DOHH2 (cell line): ENCODE measurements around the gene MEF2A.

Experiments
- CTCF ChIP-seq: fragments of 200-600 bp; sonication (generic); IDR thresholded peaks from one replicate; pipeline ENCODE4 v1.5.1; 2014; ENCODE audit warnings: antibody characterized with exemption, mild to moderate bottlenecking, low read depth, low read length; ENCODE audit not compliant: poor library complexity, severe bottlenecking
- EZH2phosphoT487 ChIP-seq: fragments of 200-600 bp; sonication (generic); IDR thresholded peaks from 2 replicates; pipeline ENCODE4 v1.6.1; 2017; ENCODE audit warnings: borderline replicate concordance, mild to moderate bottlenecking, antibody characterized with exemption, low read length, moderate library complexity, mixed read lengths

GRCh38 chr15:99734575-99734974 is 168.8 kb downstream of the MEF2A start:
- TF ChIP-seq EZH2phosphoT487 (no peak), CTCF (no peak)
